HTR-8/SVneo (cell line): ENCODE results near the gene OR13A1.
"Not testable (repeated sequence)": the region's sequence is repeated elsewhere in the genome, so short reads cannot be mapped to it uniquely, and the experiment has no call there.

Source experiments
- DNase-seq: peaks from one replicate; pipeline ENCODE4 v3.0.0; 2011; ENCODE audit warnings: low spot score, mixed read lengths; ENCODE audit not compliant: insufficient read length
- FAIRE-seq: peaks from 2 replicates; lab custom pipeline; 2011; peaks lifted over from hg19 to GRCh38; lab: Jason Lieb, UNC

OR13A1 gene

GRCh38 chr10:45286980-45287379 lies 28.4 kb downstream of the OR13A1 start:
- no peak for DNase-seq
- no peak for FAIRE-seq

- DNase-seq: no peak
These were observed 33.3 kb downstream of the OR13A1 start for GRCh38 chr10:45282061-45282460.

GRCh38 chr10:45280113-45280760 lies 35.2 kb downstream of the OR13A1 start:
- no peak for FAIRE-seq

More at GRCh38 chr10:45282061-45282460, 33.3 kb downstream of the OR13A1 start:
- no peak for FAIRE-seq

GRCh38 chr10:45279682-45280081 lies 35.7 kb downstream of the OR13A1 start:
- FAIRE-seq: no peak
- no peak for DNase-seq

More at GRCh38 chr10:45280113-45280760, 35.2 kb downstream of the OR13A1 start:
- DNase-seq: no peak

- no peak for FAIRE-seq
These were observed 36.4 kb downstream of the OR13A1 start for GRCh38 chr10:45278860-45279498.

GRCh38 chr10:45276146-45276545 lies 39.3 kb downstream of the OR13A1 start:
- FAIRE-seq, DNase-seq: not testable (repeated sequence)

More at GRCh38 chr10:45278860-45279498, 36.4 kb downstream of the OR13A1 start:
- DNase-seq: no peak

- DNase-seq (no peak), FAIRE-seq (no peak)
These were observed 41.0 kb downstream of the OR13A1 start for GRCh38 chr10:45274364-45274763.

GRCh38 chr10:45267777-45268176 lies 47.6 kb downstream of the OR13A1 start:
- DNase-seq, FAIRE-seq: not testable (repeated sequence)

- FAIRE-seq (no peak), DNase-seq (no peak)
These were observed 49.4 kb downstream of the OR13A1 start for GRCh38 chr10:45265996-45266395.

GRCh38 chr10:45261946-45262345 lies 53.5 kb downstream of the OR13A1 start:
- DNase-seq (no peak), FAIRE-seq (no peak)

GRCh38 chr10:45261243-45261775 lies 54.1 kb downstream of the OR13A1 start:
- no peak for DNase-seq
- no peak for FAIRE-seq

GRCh38 chr10:45260635-45261034 lies 54.8 kb downstream of the OR13A1 start:
- not testable (repeated sequence) for FAIRE-seq, DNase-seq

GRCh38 chr10:45259786-45260495 lies 55.5 kb downstream of the OR13A1 start:
- not testable (repeated sequence) for FAIRE-seq

GRCh38 chr10:45257600-45257999 lies 57.8 kb downstream of the OR13A1 start:
- no peak for FAIRE-seq
- no peak for DNase-seq

More at GRCh38 chr10:45259786-45260495, 55.5 kb downstream of the OR13A1 start:
- not testable (repeated sequence) for DNase-seq

- FAIRE-seq: no peak
These were observed 59.2 kb downstream of the OR13A1 start for GRCh38 chr10:45256246-45256645.

GRCh38 chr10:45255706-45256105 lies 59.7 kb downstream of the OR13A1 start:
- no peak for FAIRE-seq
- DNase-seq: no peak

More at GRCh38 chr10:45256246-45256645, 59.2 kb downstream of the OR13A1 start:
- no peak for DNase-seq

- FAIRE-seq: no peak
- no peak for DNase-seq
These were observed 60.5 kb downstream of the OR13A1 start for GRCh38 chr10:45254892-45255291.

GRCh38 chr10:45253183-45253914 lies 62.1 kb downstream of the OR13A1 start:
- FAIRE-seq: no peak
- no peak for DNase-seq
